ENCODE measurements around the gene TRIP6.
A peak's percentile ranks its signal among the peaks of the same experiment; 100 is the strongest.

Gene TRIP6, protein sequence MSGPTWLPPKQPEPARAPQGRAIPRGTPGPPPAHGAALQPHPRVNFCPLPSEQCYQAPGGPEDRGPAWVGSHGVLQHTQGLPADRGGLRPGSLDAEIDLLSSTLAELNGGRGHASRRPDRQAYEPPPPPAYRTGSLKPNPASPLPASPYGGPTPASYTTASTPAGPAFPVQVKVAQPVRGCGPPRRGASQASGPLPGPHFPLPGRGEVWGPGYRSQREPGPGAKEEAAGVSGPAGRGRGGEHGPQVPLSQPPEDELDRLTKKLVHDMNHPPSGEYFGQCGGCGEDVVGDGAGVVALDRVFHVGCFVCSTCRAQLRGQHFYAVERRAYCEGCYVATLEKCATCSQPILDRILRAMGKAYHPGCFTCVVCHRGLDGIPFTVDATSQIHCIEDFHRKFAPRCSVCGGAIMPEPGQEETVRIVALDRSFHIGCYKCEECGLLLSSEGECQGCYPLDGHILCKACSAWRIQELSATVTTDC

DNA sequence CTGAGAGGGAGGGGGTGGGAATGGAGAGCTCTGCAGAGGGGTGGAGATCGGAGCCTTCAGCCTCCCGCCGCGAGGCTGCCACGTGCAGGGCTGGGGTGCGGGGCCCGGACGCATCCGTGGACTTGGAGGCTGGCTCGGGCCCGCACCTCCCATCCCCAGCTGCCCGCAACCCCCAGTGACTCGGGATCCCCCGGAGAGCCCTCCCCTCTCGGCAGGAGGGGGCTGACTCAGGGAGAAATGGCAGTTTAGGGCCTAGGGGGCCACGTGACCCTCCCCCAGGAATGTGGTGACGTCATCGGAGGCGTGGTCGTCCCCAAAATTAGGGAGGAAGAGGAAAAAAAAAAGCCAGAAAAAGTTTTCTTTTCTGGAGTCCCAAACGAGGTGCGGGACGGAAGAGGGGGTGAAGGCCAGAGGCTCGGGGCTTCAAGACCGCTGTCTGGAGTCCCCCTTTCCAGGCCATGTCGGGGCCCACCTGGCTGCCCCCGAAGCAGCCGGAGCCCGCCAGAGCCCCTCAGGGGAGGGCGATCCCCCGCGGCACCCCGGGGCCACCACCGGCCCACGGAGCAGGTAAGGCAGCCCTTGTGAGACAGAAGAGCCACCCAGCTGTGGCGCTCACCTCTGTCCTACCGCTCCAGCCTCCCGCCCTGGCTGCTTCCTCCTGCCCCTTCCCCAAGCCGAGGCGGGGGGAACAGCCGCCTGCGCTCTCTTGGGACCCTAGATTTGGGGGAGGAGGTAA lies at the start of gene TRIP6:
Gene TRIP6, plus strand, starts transcription at position 348 of the 736 bp plus-strand sequence. Its CDS starts 111 bp downstream, at position 459.
- DNase-seq = peak; percentile 45 to 56

DNA sequence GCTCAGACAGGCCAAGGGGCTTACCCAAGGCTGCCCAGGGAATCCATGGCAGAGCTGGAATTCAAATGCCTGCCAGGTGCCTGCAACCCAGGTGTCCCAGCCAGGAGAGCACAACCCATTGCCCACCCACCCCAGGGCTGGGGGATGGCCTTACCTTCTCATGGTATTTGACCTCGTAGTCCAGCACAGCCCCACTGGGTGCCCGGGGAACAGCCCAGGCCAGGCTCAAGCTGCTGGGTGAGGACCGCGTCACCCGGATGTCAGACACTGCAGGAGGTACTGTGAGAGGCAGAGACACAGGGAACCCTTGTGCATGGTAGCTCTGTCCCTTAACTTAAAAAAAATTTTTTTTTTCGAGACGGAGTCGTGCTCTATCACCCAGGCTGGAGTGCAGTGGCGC lies 48.8 kb upstream of the TRIP6 start:
- no peak for DNase-seq

DNA sequence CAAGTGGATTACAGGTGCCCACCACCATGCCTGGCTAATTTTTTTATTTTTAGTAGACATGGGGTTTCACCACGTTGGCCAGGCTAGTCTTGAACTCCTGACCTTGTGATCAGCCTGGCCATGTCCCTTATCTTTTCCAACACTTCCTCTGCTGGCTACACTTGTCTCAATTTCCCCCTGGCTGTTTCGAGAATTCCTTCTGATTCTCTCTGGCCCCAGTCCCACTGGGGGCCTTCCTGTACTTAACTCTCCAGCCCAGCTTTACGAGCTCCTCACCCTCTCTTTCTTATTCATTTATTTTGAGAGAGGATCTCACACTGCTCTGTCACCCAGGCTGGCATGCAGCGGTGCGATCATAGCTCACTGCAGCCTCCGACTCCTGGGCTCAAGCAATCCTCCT lies 48.4 kb upstream of the TRIP6 start:
- no peak for DNase-seq

DNA sequence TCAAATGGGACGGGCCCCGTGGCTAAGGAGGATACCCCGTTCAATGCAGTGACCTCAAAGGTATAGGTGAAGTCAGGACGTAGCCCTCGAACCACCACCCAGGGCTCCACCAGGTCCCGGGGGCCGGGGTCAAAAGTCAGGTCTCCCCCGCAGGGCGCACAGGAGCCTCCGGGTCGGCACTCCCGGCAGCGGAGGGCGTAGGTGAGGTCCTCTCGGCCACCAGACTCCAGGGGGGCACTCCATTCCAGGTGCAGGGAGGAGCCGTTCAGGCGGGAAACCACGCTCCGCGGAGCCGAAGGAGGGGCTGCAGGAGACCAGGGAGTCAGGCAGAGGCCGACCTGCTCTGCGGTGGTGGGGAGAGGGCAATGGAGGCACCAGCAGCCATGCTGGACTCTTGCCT lies 47.6 kb upstream of the TRIP6 start:
- no peak for DNase-seq

DNA sequence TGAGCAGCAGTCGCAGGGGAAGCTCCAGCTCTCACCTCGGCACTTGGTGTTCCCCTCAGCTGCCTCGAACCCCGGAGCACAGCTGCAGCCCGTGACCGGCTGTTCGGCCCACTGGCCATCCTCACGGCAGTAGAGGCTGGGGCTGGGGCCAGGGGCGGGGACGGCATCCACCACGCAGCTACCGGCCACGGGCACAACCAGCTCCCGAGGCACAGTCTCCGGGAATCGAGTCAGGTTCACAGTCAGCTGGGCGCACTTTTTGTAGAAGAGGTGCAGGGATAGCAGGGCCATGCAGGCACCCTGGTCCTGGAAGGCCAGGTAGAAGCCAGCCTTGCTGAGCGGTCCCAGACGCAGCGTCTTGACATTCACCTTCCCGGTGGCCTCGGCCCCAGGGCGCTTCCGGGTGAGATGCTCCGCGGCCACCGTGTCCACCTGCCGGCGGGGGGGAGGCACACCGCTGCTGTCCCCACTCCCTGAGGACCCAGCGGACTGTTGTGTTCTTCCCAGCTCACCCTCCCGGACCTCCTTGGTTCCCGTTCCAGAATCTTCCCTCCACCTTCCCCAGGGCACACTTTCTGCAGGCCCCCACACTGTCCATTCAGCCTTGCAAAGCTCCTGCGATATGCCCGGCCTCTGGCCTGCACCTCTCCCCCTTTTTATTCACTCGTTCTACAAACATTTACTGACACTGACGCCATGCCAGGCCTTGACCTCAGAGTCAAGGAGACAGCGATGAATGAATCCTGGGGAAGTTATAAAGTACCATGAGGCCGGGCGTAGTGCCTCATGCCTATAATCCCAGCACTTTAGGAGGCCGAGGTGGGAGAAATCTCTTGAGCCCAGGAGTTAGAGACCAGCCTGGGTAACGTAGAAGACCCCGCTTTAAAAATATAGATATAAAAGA lies 44.7 kb upstream of the TRIP6 start:
- no peak for DNase-seq

DNA sequence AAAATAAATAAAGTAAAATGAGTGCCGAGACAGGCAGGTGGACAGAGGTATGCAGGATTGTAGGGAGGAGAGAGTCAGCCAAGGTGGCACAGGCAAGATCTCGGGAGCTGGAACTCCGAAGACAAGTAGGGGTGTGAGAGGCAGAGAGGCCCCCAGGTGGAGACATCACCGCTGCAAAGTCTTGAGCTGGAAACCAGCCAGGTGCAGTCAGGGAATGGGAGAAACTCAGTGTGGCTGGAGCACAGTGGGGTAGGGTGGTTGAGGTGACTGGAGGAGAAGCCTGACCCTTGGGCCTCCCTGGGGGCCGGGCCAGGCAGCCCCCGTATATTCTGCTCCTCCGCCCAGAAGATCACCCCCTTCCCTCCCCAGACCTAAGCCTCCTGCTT lies 44.1 kb upstream of the TRIP6 start:
- no peak for DNase-seq

DNA sequence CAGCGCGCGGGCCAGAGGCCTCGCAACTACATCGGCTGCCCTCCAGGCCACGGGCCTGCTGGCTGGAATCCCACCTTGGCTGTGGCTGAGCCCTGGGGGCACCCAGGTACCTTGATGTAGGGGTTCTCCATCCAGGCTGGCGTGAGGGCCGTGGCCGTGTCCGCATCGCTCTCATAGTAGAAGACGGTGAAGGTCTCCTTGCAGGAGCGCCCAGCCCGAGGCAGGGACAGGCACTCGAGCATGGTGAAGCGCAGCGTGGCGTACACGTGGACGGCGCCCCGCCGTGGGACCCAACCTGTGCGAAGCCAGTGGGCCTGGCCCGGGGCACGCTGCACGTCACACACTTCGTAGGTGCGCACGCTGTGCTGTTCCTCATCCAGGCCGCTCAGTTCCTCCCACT lies 43.7 kb upstream of the TRIP6 start:
- no peak for DNase-seq

DNA sequence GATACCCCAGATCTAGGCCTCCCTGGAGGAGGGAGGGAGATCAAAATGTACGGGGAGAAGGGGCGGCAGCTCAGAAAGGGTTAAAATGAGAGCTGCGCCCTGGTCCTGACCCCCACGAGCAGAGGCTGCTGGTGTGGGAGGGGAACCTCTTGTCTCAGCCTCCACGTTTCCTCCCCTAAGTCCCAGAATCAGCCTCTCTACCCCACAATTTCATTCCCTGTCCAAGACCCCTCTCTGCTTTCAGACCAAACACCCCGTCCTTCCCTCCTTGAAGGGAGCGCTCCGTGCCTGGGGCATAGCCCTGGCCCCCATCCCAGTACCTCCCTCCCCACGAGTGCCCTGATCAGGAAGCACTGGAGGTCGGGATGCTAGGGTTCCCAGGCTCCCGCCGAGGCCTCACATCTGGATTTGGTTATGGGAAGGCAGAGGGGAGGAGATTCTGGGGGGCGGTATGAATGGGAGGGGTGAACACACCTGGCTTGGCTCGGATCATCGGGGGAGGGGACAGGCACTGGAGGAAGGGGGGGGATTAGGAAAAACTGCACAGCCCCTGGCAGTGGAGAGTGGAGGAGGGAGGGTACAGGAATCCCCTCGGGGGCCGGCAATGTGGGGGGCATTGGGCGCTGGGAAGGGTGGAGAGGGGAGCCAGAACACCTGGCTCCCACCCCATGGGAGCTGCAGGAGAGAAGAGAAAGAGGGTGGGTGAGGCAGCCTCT lies 42.5 kb upstream of the TRIP6 start:
- DNase-seq = no peak

DNA sequence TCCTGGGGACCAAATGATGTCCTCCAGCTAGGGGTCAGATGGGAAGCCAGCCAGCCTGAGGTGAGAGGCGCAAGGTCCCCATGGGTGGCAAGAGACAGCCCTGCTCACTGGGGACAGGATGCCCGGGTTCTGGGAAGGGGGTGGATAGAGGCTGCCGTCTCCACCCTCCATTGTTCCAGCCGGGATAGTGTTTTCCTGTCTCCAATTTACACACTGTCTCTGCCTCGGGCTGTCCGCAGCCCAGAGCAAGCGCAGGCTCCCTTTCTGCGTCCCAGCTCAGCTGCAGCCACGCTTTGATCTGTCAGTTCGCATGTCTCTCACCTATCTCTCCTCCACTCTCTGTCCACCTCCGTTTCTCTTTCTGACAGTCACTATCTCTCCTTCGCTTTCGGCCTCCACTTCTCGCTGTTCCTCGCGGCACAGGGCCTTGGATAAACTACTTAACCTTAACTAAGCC lies 41.9 kb upstream of the TRIP6 start:
- DNase-seq = no peak

DNA sequence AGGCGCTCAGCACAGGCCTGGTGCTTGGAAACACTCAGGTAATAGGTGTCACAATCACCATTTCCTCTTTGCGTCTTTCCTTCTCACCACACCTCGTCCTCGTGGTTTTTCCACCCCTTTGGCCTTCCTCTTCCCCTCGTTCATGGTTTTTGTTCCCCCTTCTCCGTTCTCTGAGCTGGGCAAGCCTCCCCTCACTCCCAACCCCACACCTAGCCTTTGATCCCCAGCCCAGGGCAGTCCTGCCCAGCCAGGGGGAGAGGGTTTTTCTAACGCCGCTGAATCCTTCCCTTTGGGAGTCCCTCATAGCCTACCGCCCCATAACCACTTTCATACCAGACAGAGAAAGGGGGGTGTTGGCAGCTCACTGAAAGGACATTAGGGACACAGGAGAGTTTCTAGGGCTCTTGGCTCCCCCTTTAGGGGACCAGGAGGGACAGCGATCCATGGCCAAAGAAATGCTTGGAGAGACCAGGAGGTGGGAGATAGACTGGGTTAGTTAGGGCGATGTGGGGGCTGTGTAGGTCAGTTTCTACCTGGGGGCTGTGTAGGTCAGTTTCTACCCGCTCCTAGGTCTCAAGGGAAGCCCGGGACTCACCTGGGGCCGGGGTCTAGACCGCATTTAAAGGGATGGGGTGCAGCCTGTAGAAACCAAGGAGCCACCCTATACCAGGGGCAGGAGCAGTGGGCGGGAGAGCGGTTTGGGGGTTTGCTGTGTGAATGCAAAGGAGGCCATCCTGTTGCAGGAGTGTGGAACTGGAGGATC lies 41.3 kb upstream of the TRIP6 start:
- no peak for DNase-seq

DNA sequence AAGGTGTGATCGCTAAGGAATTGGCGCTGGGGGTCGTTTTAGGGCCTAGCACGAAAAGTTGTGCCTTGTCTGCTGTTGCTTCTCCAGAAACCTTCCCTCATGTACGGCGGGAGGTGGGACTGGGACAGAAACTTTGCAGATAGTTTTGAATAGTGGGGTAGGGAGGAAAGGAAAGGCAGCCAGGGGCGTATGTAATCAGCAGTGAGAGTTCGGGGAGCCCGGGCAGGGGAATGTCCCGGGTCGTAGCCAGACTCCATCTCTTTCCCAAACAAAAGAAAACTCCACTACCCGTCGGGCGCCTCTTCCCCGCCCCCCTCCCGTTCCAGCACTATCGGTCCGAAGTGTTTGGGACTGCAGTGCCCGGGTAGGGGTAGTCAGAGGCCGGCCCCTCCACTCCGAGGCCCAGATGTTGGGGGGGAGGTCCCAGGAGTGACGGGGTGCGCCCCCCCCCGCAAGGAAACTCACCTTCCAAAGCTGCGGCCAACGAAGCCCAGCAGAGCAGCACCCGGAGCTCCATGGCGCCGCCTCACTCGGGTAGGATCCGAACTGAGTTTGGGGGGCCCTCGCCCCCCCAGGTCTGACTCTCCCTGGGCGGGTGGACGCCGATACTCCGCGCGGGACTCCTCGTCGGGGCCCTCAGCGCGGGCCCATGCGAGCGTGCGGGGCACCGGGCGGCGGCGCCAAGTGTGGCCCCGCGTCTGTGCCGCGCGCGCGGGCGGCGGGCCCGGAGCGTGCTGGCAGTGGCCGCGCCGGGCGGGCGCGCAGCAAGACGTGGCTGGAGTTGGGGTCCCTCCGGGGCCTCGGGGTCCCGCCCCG lies 40.5 kb upstream of the TRIP6 start:
- DNase-seq = no peak

DNA sequence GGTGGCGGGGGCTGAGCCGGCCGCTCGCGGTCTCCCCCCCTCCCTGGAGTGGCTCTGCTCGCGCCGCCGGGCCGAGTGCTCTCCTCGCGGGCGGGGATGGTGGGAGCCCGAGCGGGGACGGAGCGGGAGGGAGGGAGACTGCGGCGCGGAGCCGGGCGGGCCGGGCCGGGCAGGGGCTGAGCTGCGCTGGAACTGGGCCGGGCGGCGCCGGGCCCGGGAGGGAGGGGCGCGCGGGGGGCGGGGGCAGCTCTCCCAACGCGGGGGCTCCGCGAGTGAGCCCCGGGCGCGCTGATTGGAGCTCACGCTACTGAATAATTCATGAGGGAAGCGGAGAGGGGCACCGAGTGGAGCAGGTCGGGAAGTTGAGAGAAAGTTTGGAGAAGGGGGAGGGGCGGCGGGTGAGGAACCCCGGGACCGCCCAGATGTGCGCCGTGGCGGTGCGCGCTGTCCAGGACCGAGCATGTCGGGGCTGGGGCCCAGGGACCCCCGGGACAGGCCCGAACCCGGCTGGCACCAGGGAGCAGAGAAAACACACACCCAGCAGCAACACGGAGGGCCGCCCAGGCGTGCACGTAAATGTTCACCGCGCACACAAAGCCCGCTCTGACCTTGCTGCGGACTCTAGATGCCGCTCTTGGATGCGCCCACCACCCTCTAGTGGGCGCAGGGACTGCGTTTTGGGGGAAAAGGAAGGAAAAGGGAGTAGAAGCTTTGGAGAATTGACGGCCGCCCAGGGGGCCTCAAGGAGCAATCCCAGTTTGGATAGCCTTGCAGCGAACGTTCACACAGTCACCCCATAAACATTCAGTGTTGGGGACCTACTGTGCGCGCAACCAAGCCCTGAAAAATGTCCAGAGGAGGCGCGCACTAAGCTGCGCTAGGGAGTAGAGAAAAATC lies 39.6 kb upstream of the TRIP6 start, which contains the start of gene EPHB4:
Gene EPHB4, minus strand, starts transcription at position 194 of the 897 bp plus-strand sequence. CDS start 493 bp downstream, outside the sequence.
- DNase-seq = no peak

DNA sequence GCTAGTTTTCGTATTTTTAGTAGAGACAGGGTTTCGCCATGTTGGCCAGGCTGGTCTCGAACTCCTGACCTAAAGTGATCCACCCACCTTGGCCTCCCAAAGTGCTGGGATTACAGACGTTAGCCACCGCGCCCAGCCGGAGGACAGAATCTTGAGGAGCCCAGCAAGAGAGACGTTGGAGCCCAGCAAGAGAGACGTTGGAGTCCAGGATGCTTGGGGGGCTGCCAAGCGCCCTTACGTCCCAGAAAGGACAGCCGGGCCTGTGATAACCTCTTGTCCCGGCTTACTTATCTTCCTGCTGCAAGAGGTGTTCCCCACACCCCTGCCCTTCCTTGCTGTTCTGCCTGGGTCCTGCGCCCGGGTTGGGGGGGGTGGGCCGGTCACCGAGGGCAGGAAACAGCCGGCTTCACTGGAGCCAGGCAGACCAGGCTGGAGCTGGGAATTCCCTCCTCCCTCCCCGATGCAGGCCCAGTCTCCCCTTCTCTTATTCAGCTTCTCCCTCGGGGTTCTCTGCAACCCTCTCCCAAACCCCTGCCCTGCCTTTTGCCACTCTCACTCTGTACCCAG lies 38.0 kb upstream of the TRIP6 start:
- no peak for DNase-seq

DNA sequence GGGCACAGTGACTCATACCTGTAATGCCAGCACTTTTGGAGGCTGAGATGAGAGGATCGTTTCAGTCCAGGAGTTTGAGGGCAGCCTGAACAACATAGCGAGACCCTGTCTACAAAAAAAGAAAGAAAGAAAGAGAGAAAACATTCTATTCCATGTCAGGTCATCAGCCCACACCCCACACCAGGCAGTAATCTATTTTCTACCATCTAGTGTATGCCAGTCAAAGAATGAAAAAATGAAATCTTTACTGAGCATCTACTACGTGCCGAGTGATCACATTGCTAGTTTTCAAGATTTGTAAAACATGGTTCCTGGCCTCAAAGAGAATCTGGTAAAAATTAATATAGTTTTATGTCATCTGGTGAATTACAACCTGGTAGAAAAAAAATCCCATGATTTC lies 36.8 kb upstream of the TRIP6 start:
- DNase-seq = no peak

DNA sequence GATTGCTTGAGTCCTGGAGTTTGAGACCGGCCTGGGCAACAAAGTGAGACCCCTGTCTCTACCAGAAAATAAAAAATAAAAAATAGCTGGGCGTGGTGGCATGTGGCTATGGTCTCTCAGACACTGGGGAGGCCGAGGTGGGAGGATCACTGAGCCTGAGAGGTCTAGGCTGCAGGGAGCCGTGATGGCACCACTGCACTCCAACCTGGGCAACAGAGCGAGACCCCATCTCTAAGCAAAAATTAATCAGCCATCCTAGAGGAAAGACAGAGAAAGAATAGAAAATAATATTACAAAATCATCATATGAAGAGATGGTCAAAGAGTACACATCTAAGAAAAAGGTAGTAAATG lies 34.9 kb upstream of the TRIP6 start:
- no peak for DNase-seq

DNA sequence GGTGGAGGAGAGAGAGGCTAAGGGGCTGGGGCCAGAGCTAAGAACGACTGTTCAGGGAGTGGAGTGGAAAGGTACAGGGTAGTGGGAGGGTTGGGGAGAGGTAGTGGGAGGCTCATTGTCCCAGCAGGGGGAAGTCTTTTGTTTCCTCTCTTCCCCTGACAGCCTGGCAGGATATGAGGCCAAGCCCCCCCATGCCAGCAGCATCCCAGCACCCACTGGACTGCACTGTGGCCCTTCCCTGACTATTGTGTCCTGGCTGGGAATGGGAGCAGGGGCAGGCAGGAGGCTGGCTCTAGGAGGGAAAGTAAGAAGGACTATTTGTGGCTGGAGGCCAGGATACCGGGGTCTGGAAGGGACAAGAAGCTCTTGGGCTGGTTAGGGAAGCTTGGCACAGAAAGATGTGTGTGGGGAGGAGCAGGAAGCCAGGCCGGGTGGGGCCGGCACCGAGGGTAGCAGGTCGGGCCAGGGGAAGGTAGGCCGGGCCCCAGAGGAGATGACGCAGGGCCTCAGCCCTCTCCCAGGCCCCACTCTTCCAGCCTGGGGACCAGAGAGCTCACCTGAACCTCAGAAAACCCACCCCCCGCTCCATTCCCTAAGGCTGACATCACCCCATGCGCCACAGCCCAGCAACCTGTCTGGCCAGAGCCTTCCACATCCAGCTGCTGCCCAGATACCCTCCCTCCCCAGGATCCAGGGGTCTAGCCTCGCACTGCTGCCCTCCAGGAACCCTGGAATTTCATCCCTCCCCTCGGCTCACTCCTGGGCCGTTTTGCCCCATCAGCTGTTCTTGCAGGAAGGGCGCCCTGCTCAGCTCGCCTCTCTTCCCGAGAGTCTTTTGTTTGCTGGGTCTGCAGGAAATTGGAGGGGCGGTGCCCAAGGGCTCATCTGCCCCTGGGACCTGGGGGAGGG lies 31.0 kb upstream of the TRIP6 start:
- DNase-seq = no peak

DNA sequence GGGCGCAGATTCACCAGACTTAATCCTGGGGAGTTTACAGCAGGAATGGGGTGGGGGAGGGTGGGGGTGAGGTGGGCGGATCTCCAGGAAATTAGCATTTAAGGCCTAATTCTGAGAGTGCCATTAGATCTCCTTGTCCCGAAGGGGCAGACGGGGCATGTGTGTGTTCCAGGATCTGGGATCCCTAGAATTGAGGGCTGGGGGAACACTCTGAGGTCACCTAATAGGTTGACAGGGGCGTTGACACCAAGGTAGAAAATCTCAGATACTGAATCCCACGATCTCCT lies 30.4 kb upstream of the TRIP6 start:
- DNase-seq = no peak

DNA sequence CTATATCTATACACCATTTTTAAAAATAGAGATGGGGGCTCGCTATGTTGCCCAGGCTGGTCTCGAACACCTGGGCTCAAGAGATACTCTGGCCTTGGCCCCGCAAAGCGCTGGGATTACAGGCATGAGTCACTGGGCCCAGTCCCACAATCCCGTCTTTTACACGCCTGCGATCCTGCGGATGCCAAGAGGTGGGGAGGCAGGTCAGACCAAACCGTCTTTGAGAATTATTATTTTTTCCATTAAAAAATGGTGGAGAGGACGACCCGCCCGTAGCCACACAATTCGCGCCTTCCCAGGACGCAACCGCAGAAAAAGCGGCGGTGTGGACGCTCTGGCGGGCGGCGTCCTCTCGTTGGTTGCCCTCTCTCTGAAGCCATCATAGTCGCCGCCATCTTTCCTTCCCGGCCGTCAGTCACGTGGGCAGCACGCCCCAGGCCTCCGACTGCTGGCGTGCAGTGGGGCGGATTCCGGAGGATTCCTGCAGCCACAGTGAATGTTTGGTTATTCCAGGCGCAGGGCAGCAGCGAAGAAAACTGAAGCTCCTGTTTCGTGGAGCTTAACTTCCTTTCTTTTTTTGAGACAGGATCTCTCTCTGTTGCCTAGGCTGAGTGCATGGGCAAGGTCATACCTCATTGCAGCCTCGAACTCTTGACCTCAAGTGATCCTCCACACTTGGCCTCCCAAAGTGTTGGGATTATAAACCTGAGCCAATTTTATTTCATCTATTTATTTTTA lies 29.9 kb upstream of the TRIP6 start:
- peak; percentile 78 to 82 for DNase-seq
